Measurements from ENCODE around the gene AKAP6. TPM values are rescaled to one million over a fixed set of nuclear protein-coding genes. Genes with fewer than 3 reads are reported as not detected.

AKAP6 gene
- total RNA-seq, 1 experiment from 2014 or later: 1.1 TPM

GRCh38 chr14:32352631-32353030, 23.5 kb downstream of the AKAP6 start:
- no peak overlapping the region for H3K18ac ChIP-seq (ENCODE audit: insufficient read length, low read depth, low read length)
- H3K14ac ChIP-seq (ENCODE audit: insufficient read depth, low read length): no peak overlapping the region
- Mint-ChIP-seq H3K27ac (no peak overlapping the region), H3K36me3 (ENCODE audit: insufficient read depth in 1 of 3, low read depth in 3 of 3) (no peaks in the 10 kb centered on the region; a peak in 1 of 7 replicates), H3K9me3 (peaks cover 0 to 3% of the 10 kb centered on the region in 2 experiments; a peak in 2 of 5 replicates), H3K4me1 (no peaks in the 10 kb centered on the region), H3K27me3 (ENCODE audit: low read depth) (no peaks in the 10 kb centered on the region), H3K4me3 (no peak overlapping the region)
- H4K5ac ChIP-seq (ENCODE audit: insufficient read length, low read depth, low read length): no peak overlapping the region
- H4K8ac ChIP-seq (replicated peaks; ENCODE audit: insufficient read length, low read depth, low read length): no peak overlapping the region
- no peak overlapping the region for H2BK12ac ChIP-seq (ENCODE audit: insufficient read length, low read depth, low read length)
- H4K91ac ChIP-seq (ENCODE audit: insufficient read length, low read depth, low read length): no peak overlapping the region
- H4K20me1 ChIP-seq (ENCODE audit: control insufficient read depth, insufficient read depth, insufficient read length): no peaks in the 10 kb centered on the region
- DNase-seq: no peak
- no peak overlapping the region for H3K23ac ChIP-seq (ENCODE audit: insufficient read length, low read depth, low read length)
- H2BK5ac ChIP-seq (ENCODE audit: insufficient read length, low read length): no peak overlapping the region
- TF ChIP-seq CTCF (conservative IDR thresholded peaks at IDR 0.05): no peak
- no peak overlapping the region for H3K27ac ChIP-seq (ENCODE audit: insufficient read length, low read depth, low read length)
- no peak overlapping the region for H3K56ac ChIP-seq (ENCODE audit: insufficient read length, low read depth, low read length)
- H2AK5ac ChIP-seq (ENCODE audit: insufficient read length, low read length): no peak overlapping the region
- H3K9ac ChIP-seq (ENCODE audit: extremely low read depth, insufficient read length, low read length): no peak overlapping the region
- no peaks in the 10 kb centered on the region for H3K79me2 ChIP-seq (ENCODE audit: insufficient read depth, low read length)
- H3K79me1 ChIP-seq (ENCODE audit: insufficient read depth, low read depth, low read length, poor library complexity, severe bottlenecking): no peaks in the 10 kb centered on the region
- H3K23me2 ChIP-seq (ENCODE audit: insufficient read length, low read depth, low read length, poor library complexity, severe bottlenecking): no peaks in the 10 kb centered on the region
- no peak overlapping the region for H2BK15ac ChIP-seq (ENCODE audit: low read depth, low read length)
- no peaks in the 10 kb centered on the region for H3K9me3 ChIP-seq (ENCODE audit: control insufficient read depth, low read depth, low read length)
- H3K4ac ChIP-seq (ENCODE audit: low read depth, low read length): no peak overlapping the region
- no peak overlapping the region for H3K4me2 ChIP-seq (ENCODE audit: insufficient read depth, insufficient read length, low read length)
- H3T11ph ChIP-seq (ENCODE audit: low read length): no peak overlapping the region
- H2AFZ ChIP-seq (ENCODE audit: low read length): no peak overlapping the region
- no peaks in the 10 kb centered on the region for H3K27me3 ChIP-seq (ENCODE audit: insufficient read depth, low read length)
- H2BK20ac ChIP-seq (ENCODE audit: low read depth, low read length, poor library complexity, severe bottlenecking): no peak overlapping the region
- no peak overlapping the region for H2BK120ac ChIP-seq (ENCODE audit: low read depth, low read length, poor library complexity, severe bottlenecking)
- no peaks in the 10 kb centered on the region for H3K4me1 ChIP-seq (ENCODE audit: insufficient read depth, low read length)
- WGBS (ENCODE audit: extremely low coverage, insufficient read length, low lambda C conversion rate): no CpG with 5 or more reads among the region's 4 CpGs

Data from H9 (cell line).